Sigmoid colon (tissue), 7 donors: ENCODE results near the gene TMC8. TPM values are rescaled to one million over a fixed set of nuclear protein-coding genes. Genes with fewer than 3 reads are reported as not detected.
"Not testable (repeated sequence)": the region's sequence is repeated elsewhere in the genome, so short reads cannot be mapped to it uniquely, and the experiment has no call there.

Experiments
- DNase-seq: peaks from one replicate; pipeline ENCODE4 v3.0.0-alpha.2; 2019
- H3K27ac ChIP-seq, 4 donors: fragments of 200-600 bp; sonication (generic); one replicate each; pipeline ENCODE4 v1.5.1; 2016 to 2019; ENCODE audit warnings: mild to moderate bottlenecking in 1 of 4
- H3K27me3 ChIP-seq, 3 donors: fragments of 200-600 bp; sonication (generic); one replicate each; pipeline ENCODE4 v1.5.1; 2019; ENCODE audit warnings: mild to moderate bottlenecking in 1 of 3
- H3K36me3 ChIP-seq, 4 donors: fragments of 200-600 bp; sonication (generic); one replicate each; pipeline ENCODE4 v1.5.1; 2016 to 2019
- H3K4me1 ChIP-seq, 4 donors: fragments of 200-600 bp; sonication (generic); one replicate each; pipeline ENCODE4 v1.5.1; 2017 to 2019
- H3K4me3 ChIP-seq, 4 donors: fragments of 200-600 bp; sonication (generic); one replicate each; pipeline ENCODE4 v1.5.1; 2017 to 2019; ENCODE audit warnings: mild to moderate bottlenecking in 2 of 4, moderate library complexity in 1 of 4
- H3K9me3 ChIP-seq, 4 donors: fragments of 200-600 bp in 3 of 4; sonication (generic) in 3 of 4; one replicate each; pipeline versions ENCODE4 v1.5.1 to v1.6.1; 2013 to 2019
- EP300 ChIP-seq, 4 donors: sonication (generic); formaldehyde crosslinking; IDR thresholded peaks; one replicate each; pipeline ENCODE4 v1.6.1; 2017; ENCODE audit warnings: antibody characterized with exemption in 4 of 4
- POLR2A ChIP-seq, 2 donors: fragments of 450-650 bp; IDR thresholded peaks; one replicate each; pipeline ENCODE4 v1.6.1; 2016; ENCODE audit warnings: antibody characterized with exemption in 2 of 2, mild to moderate bottlenecking in 2 of 2, moderate library complexity in 2 of 2
- POLR2AphosphoS5 ChIP-seq, 4 donors: sonication (generic); formaldehyde crosslinking; IDR thresholded peaks; one replicate each; pipeline ENCODE4 v1.6.1; 2017; ENCODE audit warnings: antibody characterized with exemption in 4 of 4
- WGBS, 2 donors: extraction: QIAGEN DNeasy Blood & Tissue Kit; methylation state at CpG; one replicate each; pipeline ENCODE4 v1.1.7; 2013; 5-methylcytosine and 5-hydroxymethylcytosine counted together
- intact Hi-C: fragments of 100-400 bp; cut with DNase I; formaldehyde crosslinking; loops from one replicate; pipeline ENCODE4 v1.15.1; 2023
- polyA plus RNA-seq, 3 donors: library from polyadenylated mRNA; stranded (reverse); fragments of 200-250 nt; gene quantifications; one replicate each; pipeline ENCODE4 v1.2.3, GENCODE V29; 2013
- total RNA-seq, 4 donors: library from RNA; depleted of rRNA; stranded (reverse); fragments of >200 nt; gene quantifications; one replicate each; pipeline ENCODE4 v1.1.0, GENCODE V29; 2016
- TF ChIP-seq, protein P1 (sequence below), 4 experiments: fragments of 450-650 bp in 3 of 4; fragments of 200-600 bp in 1 of 4; IDR thresholded peaks; one replicate each; pipeline ENCODE4 v1.5.1; 2016 to 2019; ENCODE audit warnings: antibody characterized with exemption in 4 of 4, mild to moderate bottlenecking in 3 of 4, moderate library complexity in 2 of 4
- donor health status: healthy with polysubstance abuse.
- donor health status: Bipolar disorder and iron deficiency.
- donor health status: healthy.

Gene TMC8
- total and polyA plus RNA-seq, 7 donors: 1.8 to 51.7 (median 3.0) TPM

DNA sequence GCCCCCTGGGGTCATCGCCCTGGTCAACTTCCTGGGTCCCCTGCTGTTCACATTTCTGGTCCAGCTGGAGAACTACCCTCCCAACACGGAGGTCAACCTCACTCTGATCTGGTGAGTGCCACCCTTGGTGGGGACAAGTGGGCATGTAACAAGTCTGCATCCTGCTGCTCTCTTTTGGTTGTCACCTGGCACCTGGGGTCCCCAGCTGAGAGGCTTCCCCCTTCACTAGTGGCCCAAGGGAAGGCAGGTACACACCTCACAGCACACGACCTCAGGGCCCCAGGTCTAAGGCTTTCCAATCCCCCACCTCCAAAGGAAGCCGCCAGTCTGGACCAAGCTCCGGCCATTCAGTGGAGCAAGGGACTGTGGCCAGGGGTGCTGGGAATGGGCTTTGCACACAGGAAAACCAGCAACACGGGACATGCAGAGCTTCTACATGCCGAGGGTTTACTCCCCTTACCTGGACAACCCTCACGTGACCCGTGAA lies 4.4 kb downstream of the TMC8 start:
- Histone ChIP-seq H3K27ac (no peak overlapping the region), H3K27me3 (peaks cover 16 to 42% (median 37%) of the 10 kb centered on the region in 3 donors), H3K4me1 (peaks cover 0 to 20% (median 14%) of the 10 kb centered on the region in 4 donors), H3K9me3 (no peaks in the 10 kb centered on the region), H3K36me3 (no peaks in the 10 kb centered on the region), H3K4me3 (no peak overlapping the region)
- 78 to 83% methylated on average over 9 of the region's 9 CpGs for WGBS, 2 donors
- intact Hi-C loops: no loop called here
- TF ChIP-seq POLR2A (IDR thresholded peaks at IDR 0.05) (no peak), EP300 (IDR thresholded peaks at IDR 0.05) (no peak), POLR2AphosphoS5 (IDR thresholded peaks at IDR 0.05) (no peak)
- TF ChIP-seq, protein P1, sequence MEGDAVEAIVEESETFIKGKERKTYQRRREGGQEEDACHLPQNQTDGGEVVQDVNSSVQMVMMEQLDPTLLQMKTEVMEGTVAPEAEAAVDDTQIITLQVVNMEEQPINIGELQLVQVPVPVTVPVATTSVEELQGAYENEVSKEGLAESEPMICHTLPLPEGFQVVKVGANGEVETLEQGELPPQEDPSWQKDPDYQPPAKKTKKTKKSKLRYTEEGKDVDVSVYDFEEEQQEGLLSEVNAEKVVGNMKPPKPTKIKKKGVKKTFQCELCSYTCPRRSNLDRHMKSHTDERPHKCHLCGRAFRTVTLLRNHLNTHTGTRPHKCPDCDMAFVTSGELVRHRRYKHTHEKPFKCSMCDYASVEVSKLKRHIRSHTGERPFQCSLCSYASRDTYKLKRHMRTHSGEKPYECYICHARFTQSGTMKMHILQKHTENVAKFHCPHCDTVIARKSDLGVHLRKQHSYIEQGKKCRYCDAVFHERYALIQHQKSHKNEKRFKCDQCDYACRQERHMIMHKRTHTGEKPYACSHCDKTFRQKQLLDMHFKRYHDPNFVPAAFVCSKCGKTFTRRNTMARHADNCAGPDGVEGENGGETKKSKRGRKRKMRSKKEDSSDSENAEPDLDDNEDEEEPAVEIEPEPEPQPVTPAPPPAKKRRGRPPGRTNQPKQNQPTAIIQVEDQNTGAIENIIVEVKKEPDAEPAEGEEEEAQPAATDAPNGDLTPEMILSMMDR (IDR thresholded peaks at IDR 0.05): no peak
- DNase-seq: no peak

DNA sequence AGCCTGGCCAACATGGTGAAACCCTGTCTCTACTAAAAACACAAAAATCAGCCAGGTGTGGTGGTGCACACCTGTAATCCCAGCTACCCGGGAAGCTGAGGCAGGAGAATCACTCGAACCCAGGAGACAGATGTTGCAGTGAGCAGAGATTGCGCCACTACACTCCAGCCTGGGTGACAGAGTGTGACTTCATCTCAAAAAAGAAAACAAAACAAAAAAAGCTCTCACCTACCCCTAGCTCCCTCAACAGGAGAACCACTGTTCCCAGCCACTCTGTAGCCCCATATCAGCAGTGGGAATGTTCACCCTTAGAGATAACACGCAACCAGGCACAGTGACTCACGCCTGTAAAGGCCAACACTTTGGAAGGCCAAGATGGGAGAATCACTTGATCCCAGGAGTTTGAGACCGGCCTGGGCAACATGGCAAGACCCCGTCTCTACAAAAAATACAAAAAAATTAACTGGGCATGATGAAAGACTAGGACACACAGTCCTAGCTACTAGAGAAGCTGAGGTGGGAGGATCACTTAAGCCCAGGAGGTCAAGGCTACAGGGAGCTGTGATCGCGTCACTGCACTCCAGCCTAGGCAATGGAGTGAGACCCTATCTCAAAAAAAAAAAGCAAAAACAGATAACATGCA lies 5.4 kb downstream of the TMC8 start:
- H3K27ac ChIP-seq: no peak overlapping the region
- TF ChIP-seq POLR2AphosphoS5 (IDR thresholded peaks at IDR 0.05): no peak
- TF ChIP-seq, protein P1 (IDR thresholded peaks at IDR 0.05): no peak
- peaks cover 15 to 39% (median 33%) of the 10 kb centered on the region in 3 donors for H3K27me3 ChIP-seq
- H3K9me3 ChIP-seq: no peaks in the 10 kb centered on the region
- no peak for DNase-seq
- no peak overlapping the region for H3K4me3 ChIP-seq
- H3K36me3 ChIP-seq: no peaks in the 10 kb centered on the region
- 94 to 96% methylated on average over 9 of the region's 9 CpGs for WGBS, 2 donors
- intact Hi-C loops: no loop called here
- peaks cover 0 to 25% (median 22%) of the 10 kb centered on the region in 4 donors for H3K4me1 ChIP-seq

DNA sequence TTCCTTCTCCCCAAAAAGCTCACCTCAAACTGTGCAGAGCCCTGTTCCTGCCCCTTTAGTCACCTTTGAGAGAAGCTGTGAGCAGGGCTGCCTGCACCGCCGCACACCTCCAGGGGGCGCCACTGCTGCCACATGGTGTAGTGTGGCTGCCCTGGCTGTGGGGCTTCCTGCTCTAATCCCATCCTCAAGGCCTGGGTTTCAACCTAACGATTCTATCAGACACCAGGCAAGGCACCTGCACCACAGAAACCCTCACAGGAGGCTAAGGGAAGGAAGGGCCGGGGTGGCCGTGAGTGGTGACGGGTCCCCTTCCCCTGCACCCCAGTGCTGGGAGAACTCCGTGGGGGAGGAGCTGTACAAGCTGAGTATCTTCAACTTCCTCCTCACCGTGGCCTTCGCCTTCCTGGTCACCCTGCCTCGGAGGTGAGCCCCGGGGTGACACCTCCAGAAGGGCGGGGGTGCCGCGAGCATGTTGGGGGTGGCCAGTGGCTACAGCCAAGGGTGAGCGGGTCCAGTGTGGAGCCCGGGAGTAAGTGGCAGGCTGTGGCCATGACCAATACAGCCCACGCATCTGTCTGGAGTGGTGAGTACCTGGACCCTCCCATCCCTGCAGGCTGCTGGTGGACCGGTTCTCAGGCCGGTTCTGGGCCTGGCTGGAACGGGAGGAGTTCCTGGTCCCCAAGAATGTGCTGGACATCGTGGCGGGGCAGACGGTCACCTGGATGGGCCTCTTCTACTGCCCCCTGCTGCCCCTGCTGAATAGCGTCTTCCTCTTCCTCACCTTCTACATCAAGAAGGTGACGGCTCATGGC lies 7.0 kb downstream of the TMC8 start:
- peaks cover 0 to 13% (median 9%) of the 10 kb centered on the region in 4 donors for H3K4me1 ChIP-seq
- no peak for TF ChIP-seq EP300 (IDR thresholded peaks at IDR 0.05)
- no peak for TF ChIP-seq POLR2A (IDR thresholded peaks at IDR 0.05)
- TF ChIP-seq POLR2AphosphoS5 (IDR thresholded peaks at IDR 0.05): no peak
- TF ChIP-seq, protein P1 (IDR thresholded peaks at IDR 0.05): no peak
- no peaks in the 10 kb centered on the region for H3K9me3 ChIP-seq
- no peaks in the 10 kb centered on the region for H3K36me3 ChIP-seq
- 52 to 60% methylated on average over 26 of the region's 26 CpGs for WGBS, 2 donors
- no peak overlapping the region for H3K27ac ChIP-seq
- no peak for DNase-seq
- no peak overlapping the region for H3K4me3 ChIP-seq
- H3K27me3 ChIP-seq: peaks cover 0 to 36% (median 23%) of the 10 kb centered on the region in 3 donors
- intact Hi-C loops: no loop called here

DNA sequence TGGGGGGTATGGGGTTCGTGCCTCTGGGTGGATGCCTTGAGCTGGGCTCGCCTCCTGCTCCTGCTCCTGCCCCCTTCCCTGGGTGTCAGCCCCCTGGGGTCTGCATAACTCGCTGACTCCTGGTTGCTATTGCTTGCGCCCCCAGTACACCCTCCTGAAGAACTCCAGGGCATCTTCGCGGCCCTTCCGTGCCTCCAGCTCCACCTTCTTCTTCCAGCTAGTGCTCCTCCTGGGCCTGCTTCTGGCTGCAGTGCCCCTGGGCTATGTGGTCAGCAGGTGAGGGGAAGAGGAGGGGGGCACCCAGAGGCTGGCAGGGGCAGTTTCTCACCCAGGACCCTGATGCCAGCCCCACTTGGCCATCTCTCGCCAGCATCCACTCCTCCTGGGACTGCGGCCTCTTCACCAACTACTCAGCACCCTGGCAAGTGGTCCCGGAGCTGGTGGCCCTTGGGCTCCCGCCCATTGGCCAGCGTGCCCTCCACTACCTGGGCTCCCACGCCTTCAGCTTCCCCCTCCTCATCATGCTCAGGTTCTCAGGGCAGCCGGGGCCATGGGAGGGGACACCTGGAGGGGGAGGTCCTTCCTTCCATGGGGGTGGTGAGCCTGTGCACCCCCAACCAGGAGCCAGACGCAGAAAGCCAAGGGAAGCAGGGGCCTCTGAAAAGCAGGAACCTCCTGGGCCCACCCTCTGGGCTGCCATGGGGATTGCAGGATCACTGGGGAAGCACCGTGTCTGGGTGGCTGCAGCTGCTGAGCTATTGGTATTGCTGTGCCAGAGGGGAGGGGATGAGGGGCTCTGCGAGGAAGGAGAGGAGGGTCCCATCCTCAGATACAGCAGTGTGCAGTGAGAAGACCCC lies 7.9 kb downstream of the TMC8 start:
- intact Hi-C loops: no loop called here
- Histone ChIP-seq H3K27ac (no peak overlapping the region), H3K27me3 (peaks cover 0 to 33% (median 23%) of the 10 kb centered on the region in 3 donors), H3K36me3 (no peaks in the 10 kb centered on the region), H3K9me3 (no peaks in the 10 kb centered on the region), H3K4me3 (no peak overlapping the region), H3K4me1 (peaks cover 0 to 13% (median 10%) of the 10 kb centered on the region in 4 donors)
- no peak for DNase-seq
- 84 to 86% methylated on average over 17 of the region's 17 CpGs for WGBS, 2 donors
- TF ChIP-seq POLR2AphosphoS5 (IDR thresholded peaks at IDR 0.05): no peak
- TF ChIP-seq, protein P1 (IDR thresholded peaks at IDR 0.05): no peak
- no peak for TF ChIP-seq POLR2A (IDR thresholded peaks at IDR 0.05)
- TF ChIP-seq EP300 (IDR thresholded peaks at IDR 0.05): no peak

DNA sequence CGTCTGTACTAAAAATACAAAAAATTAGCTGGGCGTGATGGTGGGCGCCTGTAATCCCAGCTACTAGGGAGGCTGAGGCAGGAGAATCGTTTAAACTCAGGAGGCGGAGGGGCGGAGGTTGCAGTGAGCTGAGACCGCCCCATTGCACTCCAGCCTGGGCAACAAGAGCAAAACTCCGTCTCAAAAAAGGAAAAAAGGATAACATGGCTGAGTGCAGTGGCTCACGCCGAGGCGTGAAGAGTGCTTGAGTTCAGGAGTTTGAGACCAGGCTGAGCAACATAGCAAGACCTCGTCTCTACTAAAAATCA lies 9.2 kb downstream of the TMC8 start:
- H3K4me3 ChIP-seq, intact Hi-C loops, DNase-seq, H3K9me3 ChIP-seq, H3K36me3 ChIP-seq: not testable (repeated sequence)
- Histone ChIP-seq H3K27me3 (peaks cover 0 to 27% (median 12%) of the 10 kb centered on the region in 3 donors), H3K27ac (peak overlapping the region in 1 of 4 donors; percentile 20), H3K4me1 (peaks cover 0 to 27% (median 23%) of the 10 kb centered on the region in 4 donors)
- 58 to 84% methylated on average over 12 of the region's 12 CpGs for WGBS, 2 donors
